ENCODE results near the gene MANEA. TPM values are rescaled to one million over a fixed set of nuclear protein-coding genes. Genes with fewer than 3 reads are reported as not detected.

The MANEA gene
- total RNA-seq, 1 experiment from 2014 or later: 13.9 TPM

GRCh38 chr6:95589826-95590570 lies 12.7 kb downstream of the MANEA start (continued):
- TF ChIP-seq, protein P1, sequence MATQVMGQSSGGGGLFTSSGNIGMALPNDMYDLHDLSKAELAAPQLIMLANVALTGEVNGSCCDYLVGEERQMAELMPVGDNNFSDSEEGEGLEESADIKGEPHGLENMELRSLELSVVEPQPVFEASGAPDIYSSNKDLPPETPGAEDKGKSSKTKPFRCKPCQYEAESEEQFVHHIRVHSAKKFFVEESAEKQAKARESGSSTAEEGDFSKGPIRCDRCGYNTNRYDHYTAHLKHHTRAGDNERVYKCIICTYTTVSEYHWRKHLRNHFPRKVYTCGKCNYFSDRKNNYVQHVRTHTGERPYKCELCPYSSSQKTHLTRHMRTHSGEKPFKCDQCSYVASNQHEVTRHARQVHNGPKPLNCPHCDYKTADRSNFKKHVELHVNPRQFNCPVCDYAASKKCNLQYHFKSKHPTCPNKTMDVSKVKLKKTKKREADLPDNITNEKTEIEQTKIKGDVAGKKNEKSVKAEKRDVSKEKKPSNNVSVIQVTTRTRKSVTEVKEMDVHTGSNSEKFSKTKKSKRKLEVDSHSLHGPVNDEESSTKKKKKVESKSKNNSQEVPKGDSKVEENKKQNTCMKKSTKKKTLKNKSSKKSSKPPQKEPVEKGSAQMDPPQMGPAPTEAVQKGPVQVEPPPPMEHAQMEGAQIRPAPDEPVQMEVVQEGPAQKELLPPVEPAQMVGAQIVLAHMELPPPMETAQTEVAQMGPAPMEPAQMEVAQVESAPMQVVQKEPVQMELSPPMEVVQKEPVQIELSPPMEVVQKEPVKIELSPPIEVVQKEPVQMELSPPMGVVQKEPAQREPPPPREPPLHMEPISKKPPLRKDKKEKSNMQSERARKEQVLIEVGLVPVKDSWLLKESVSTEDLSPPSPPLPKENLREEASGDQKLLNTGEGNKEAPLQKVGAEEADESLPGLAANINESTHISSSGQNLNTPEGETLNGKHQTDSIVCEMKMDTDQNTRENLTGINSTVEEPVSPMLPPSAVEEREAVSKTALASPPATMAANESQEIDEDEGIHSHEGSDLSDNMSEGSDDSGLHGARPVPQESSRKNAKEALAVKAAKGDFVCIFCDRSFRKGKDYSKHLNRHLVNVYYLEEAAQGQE (IDR thresholded peaks at IDR 0.05; ENCODE audit: low read depth): no peak
- TF ChIP-seq MAX (IDR thresholded peaks at IDR 0.05) (no peak), EZH2phosphoT487 (IDR thresholded peaks at IDR 0.05; ENCODE audit: borderline replicate concordance) (no peak), ELF1 (IDR thresholded peaks at IDR 0.05; ENCODE audit: borderline replicate concordance, low read depth) (no peak), EZH2 (IDR thresholded peaks at IDR 0.05) (no peak)

DNA sequence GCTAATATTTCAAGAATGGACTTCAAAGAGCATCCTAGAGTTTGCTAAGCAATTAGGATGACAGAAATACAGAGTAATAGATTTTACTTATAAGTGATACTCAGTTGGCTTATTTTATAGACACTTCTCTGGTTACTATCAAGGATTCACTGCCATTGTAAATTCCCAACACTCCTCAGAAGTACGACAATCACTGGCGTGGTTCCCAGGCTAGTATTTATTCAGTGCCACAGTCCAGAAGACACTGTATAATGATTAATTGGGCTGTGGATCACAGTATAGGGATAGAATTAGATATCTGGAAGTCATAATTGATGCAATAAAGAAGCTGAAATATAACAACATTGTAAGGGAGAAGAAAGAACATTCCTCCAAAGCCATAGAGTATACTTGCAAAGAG lies 15.7 kb downstream of the MANEA start:
- no TSS peak for BruUV-seq (replicated peaks)
- H3K27ac ChIP-seq (ENCODE audit: low read depth, low read length): no peak overlapping the region
- H3K36me3 ChIP-seq (ENCODE audit: control insufficient read depth in 1 of 2, insufficient read depth in 2 of 2, low read length in 2 of 2): no peaks in the 10 kb centered on the region
- H3K4me1 ChIP-seq (ENCODE audit: control insufficient read depth in 1 of 2, insufficient read depth in 2 of 2, low read length in 2 of 2): peaks cover 0 to 5% of the 10 kb centered on the region in 2 experiments; a peak in 1 of 4 replicates
- ChIA-PET CTCF (no interaction called here), RAD21 (ENCODE audit: low non-redundant PET in 1 of 2, low total read pairs in 2 of 2, uncharacterized antibody in 2 of 2, unreplicated experiment in 2 of 2) (no interaction called here), POLR2A (no interaction called here)
- no peaks in the 10 kb centered on the region for H3K27me3 ChIP-seq (ENCODE audit: insufficient read depth, low read length)
- no peak for TF ChIP-seq SP1 (IDR thresholded peaks at IDR 0.05; ENCODE audit: low read depth)
- no peak for TF ChIP-seq JUND (IDR thresholded peaks at IDR 0.05)
- no peak for TF ChIP-seq CTCF (IDR thresholded peaks at IDR 0.05 in 2 of 3, conservative IDR thresholded peaks at IDR 0.05 in 1 of 3; ENCODE audit: borderline replicate concordance in 1 of 3, insufficient read depth in 1 of 3, low read depth in 2 of 3, low read length in 2 of 3)
- TF ChIP-seq MAX (IDR thresholded peaks at IDR 0.05): no peak
- no peak for TF ChIP-seq ELF1 (IDR thresholded peaks at IDR 0.05; ENCODE audit: borderline replicate concordance, low read depth)
- no peak for TF ChIP-seq EGR1 (IDR thresholded peaks at IDR 0.05; ENCODE audit: low read depth)
- no peak for TF ChIP-seq ZFX (IDR thresholded peaks at IDR 0.05)
- TF ChIP-seq, protein P2, sequence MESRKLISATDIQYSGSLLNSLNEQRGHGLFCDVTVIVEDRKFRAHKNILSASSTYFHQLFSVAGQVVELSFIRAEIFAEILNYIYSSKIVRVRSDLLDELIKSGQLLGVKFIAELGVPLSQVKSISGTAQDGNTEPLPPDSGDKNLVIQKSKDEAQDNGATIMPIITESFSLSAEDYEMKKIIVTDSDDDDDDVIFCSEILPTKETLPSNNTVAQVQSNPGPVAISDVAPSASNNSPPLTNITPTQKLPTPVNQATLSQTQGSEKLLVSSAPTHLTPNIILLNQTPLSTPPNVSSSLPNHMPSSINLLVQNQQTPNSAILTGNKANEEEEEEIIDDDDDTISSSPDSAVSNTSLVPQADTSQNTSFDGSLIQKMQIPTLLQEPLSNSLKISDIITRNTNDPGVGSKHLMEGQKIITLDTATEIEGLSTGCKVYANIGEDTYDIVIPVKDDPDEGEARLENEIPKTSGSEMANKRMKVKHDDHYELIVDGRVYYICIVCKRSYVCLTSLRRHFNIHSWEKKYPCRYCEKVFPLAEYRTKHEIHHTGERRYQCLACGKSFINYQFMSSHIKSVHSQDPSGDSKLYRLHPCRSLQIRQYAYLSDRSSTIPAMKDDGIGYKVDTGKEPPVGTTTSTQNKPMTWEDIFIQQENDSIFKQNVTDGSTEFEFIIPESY (IDR thresholded peaks at IDR 0.05; ENCODE audit: extremely low read depth, insufficient replicate concordance, low read length): no peak
- no peak for TF ChIP-seq SIN3A (IDR thresholded peaks at IDR 0.05; ENCODE audit: low read depth)
- TF ChIP-seq FOSL1 (IDR thresholded peaks at IDR 0.05; ENCODE audit: low read depth): no peak
- TF ChIP-seq TCF7L2 (IDR thresholded peaks at IDR 0.05; ENCODE audit: borderline replicate concordance, extremely low read depth, insufficient read depth, insufficient read length): no peak
- no peak for ATAC-seq
- no peaks in the 10 kb centered on the region for H3K79me2 ChIP-seq (ENCODE audit: insufficient read depth, low read length)
- H3K9me2 ChIP-seq (ENCODE audit: insufficient read depth): no peaks in the 10 kb centered on the region
- H2AFZ ChIP-seq (ENCODE audit: low read depth, low read length, poor library complexity, severe bottlenecking): no peak overlapping the region
- intact Hi-C loops (cut with micrococcal nuclease): no loop called here
- H3K9ac ChIP-seq (ENCODE audit: low read length): no peak overlapping the region
- no peak overlapping the region for H3K4me3 ChIP-seq (replicated peaks in 1 of 2; ENCODE audit: low read depth in 1 of 2, low read length in 2 of 2)
- H3K4me2 ChIP-seq (ENCODE audit: low read length): no peak overlapping the region
- H3K9me3 ChIP-seq (ENCODE audit: control insufficient read depth in 1 of 2, insufficient read depth in 1 of 2, low read depth in 1 of 2, low read length in 2 of 2): no peaks in the 10 kb centered on the region
- no peak for DNase-seq (ENCODE audit: low read depth, low spot score)
- H4K20me1 ChIP-seq (ENCODE audit: insufficient read depth): no peaks in the 10 kb centered on the region
